HCT116 (cell line): Measurements from ENCODE around the gene JDP2. TPM values are rescaled to one million over a fixed set of nuclear protein-coding genes. Genes with fewer than 3 reads are reported as not detected.

ENCODE experiments used
- ATAC-seq: fragments of 200-7000 bp; cut with Tn5 transposase; 2 replicates; pipeline ENCODE4 v1.9.1; 2020; ENCODE audit warnings: mild to moderate bottlenecking, moderate library complexity
- BruUV-seq: library from RNA; stranded (reverse); fragments of 400-500 nt; replicated peaks from 2 replicates; lab custom pipeline; 2021; lab: Mats Ljungman, UMichigan
- CTCF ChIA-PET: fragments of 300-600 bp; sonication (Branson Sonifier 250); formaldehyde crosslinking; loops from one replicate; lab custom pipeline; 2021; ENCODE audit warnings: antibody characterized with exemption; lab: Charles Lee
- POLR2A ChIA-PET: fragments of 300-600, 350-600 bp; sonication (Branson Sonifier 250); formaldehyde crosslinking; loops from one replicate; lab custom pipeline; 2021; ENCODE audit warnings: antibody characterized with exemption; lab: Charles Lee
- RAD21 ChIA-PET, 2 experiments: fragments of 300-600 bp; sonication (Branson Sonifier 250); formaldehyde crosslinking; loops; one replicate each; lab custom pipeline; 2023; ENCODE audit warnings: low total read pairs in 2 of 2; ENCODE audit not compliant: uncharacterized antibody in 2 of 2, unreplicated experiment in 2 of 2, low non-redundant PET in 1 of 2; lab: Charles Lee
- DNase-seq: peaks from one replicate; pipeline ENCODE4 v3.0.0-alpha.2; 2010; ENCODE audit warnings: low read depth, low spot score
- H2AFZ ChIP-seq: fragments of 200-600 bp; shearing (Covaris generic), sonication (generic); 2 replicates; pipeline ENCODE4 v1.6.1; 2017; ENCODE audit warnings: low read depth, mixed run types, mixed read lengths, antibody characterized with exemption, low read length; ENCODE audit not compliant: poor library complexity, severe bottlenecking
- H3K27ac ChIP-seq: 2 replicates; pipeline ENCODE4 v1.5.1; 2012; ENCODE audit warnings: low read depth, low read length
- H3K27me3 ChIP-seq: fragments of 200-600 bp; sonication (generic); 2 replicates; pipeline ENCODE4 v1.6.1; 2016; ENCODE audit warnings: mixed run types, low read length, mixed read lengths; ENCODE audit not compliant: insufficient read depth
- H3K36me3 ChIP-seq, 2 experiments: fragments of 200-500 bp in 1 of 2; fragments of 200-600 bp in 1 of 2; sonication (Bioruptor generic) in 1 of 2; sonication (generic) in 1 of 2; 2 replicates each; pipeline versions ENCODE4 v1.5.1 to v1.6.1; 2014 to 2016; ENCODE audit warnings: low read length in 2 of 2, inconsistent platforms in 1 of 2, mixed read lengths in 1 of 2, mixed run types in 1 of 2; ENCODE audit not compliant: insufficient read depth in 2 of 2, control insufficient read depth in 1 of 2
- H3K4me1 ChIP-seq, 2 experiments: fragments of 200-600 bp in 1 of 2; sonication (generic) in 1 of 2; 2 replicates each; pipeline versions ENCODE4 v1.5.1 to v1.6.1; 2012 to 2017; ENCODE audit warnings: low read length in 2 of 2, inconsistent platforms in 1 of 2, mild to moderate bottlenecking in 1 of 2, mixed read lengths in 1 of 2, mixed run types in 1 of 2, moderate library complexity in 1 of 2; ENCODE audit not compliant: insufficient read depth in 2 of 2, control insufficient read depth in 1 of 2
- H3K4me2 ChIP-seq: fragments of 200-600 bp; sonication (generic); 2 replicates; pipeline ENCODE4 v1.6.1; 2017; ENCODE audit warnings: mixed run types, low read length, mixed read lengths
- H3K4me3 ChIP-seq, 2 experiments: fragments of 200-600 bp in 1 of 2; sonication (generic) in 1 of 2; replicated peaks in 1 of 2; 2 replicates each; pipeline ENCODE4 v1.5.1; 2011 to 2016; ENCODE audit warnings: low read length in 2 of 2, control low read depth in 1 of 2, low read depth in 1 of 2, mild to moderate bottlenecking in 1 of 2, mixed read lengths in 1 of 2, mixed run types in 1 of 2
- H3K79me2 ChIP-seq: fragments of 200-600 bp; sonication (generic); 2 replicates; pipeline ENCODE4 v1.6.1; 2017; ENCODE audit warnings: mild to moderate bottlenecking, mixed run types, low read length, moderate library complexity, mixed read lengths; ENCODE audit not compliant: insufficient read depth
- H3K9ac ChIP-seq: fragments of 200-600 bp; sonication (generic); 2 replicates; pipeline ENCODE4 v1.6.1; 2016; ENCODE audit warnings: low read length, mixed read lengths
- H3K9me2 ChIP-seq: fragments of 200-600 bp; sonication (generic), shearing (Covaris generic); 2 replicates; pipeline ENCODE4 v1.6.1; 2017; ENCODE audit warnings: mixed run types, mild to moderate bottlenecking, moderate library complexity; ENCODE audit not compliant: insufficient read depth
- H3K9me3 ChIP-seq, 2 experiments: fragments of 200-500 bp in 1 of 2; fragments of 200-600 bp in 1 of 2; sonication (Bioruptor generic) in 1 of 2; sonication (generic) in 1 of 2; 2 replicates each; pipeline ENCODE4 v1.6.1; 2014 to 2017; ENCODE audit warnings: low read length in 2 of 2, mixed read lengths in 2 of 2, inconsistent platforms in 1 of 2, low read depth in 1 of 2, mild to moderate bottlenecking in 1 of 2, mixed run types in 1 of 2, moderate library complexity in 1 of 2; ENCODE audit not compliant: control insufficient read depth in 1 of 2, insufficient read depth in 1 of 2
- H4K20me1 ChIP-seq: fragments of 200-600 bp; sonication (generic), shearing (Covaris generic); 2 replicates; pipeline ENCODE4 v1.6.1; 2017; ENCODE audit warnings: mixed run types, mild to moderate bottlenecking, moderate library complexity; ENCODE audit not compliant: insufficient read depth
- CBX3 ChIP-seq: IDR thresholded peaks from 2 replicates; pipeline ENCODE4 v1.6.1; 2012; ENCODE audit warnings: low read depth
- CEBPB ChIP-seq: IDR thresholded peaks from 2 replicates; pipeline ENCODE4 v1.6.1; 2012; ENCODE audit warnings: low read depth
- CTCF ChIP-seq, 3 experiments: fragments of 200-600 bp in 1 of 3; sonication (generic) in 1 of 3; IDR thresholded peaks in 2 of 3; conservative IDR thresholded peaks in 1 of 3; 2 replicates each; pipeline ENCODE4 v1.5.1; 2012 to 2017; ENCODE audit warnings: low read depth in 2 of 3, low read length in 2 of 3, antibody characterized with exemption in 1 of 3, borderline replicate concordance in 1 of 3, control low read depth in 1 of 3, mild to moderate bottlenecking in 1 of 3, mixed read lengths in 1 of 3, mixed run types in 1 of 3, moderate library complexity in 1 of 3; ENCODE audit not compliant: insufficient read depth in 1 of 3
- EZH2phosphoT487 ChIP-seq: fragments of 200-600 bp; IDR thresholded peaks from 2 replicates; pipeline ENCODE4 v1.6.1; 2018; ENCODE audit warnings: antibody characterized with exemption, borderline replicate concordance
- MAX ChIP-seq: IDR thresholded peaks from 2 replicates; pipeline ENCODE4 v1.6.1; 2012
- SIN3A ChIP-seq: IDR thresholded peaks from 2 replicates; pipeline ENCODE4 v1.6.1; 2012; ENCODE audit warnings: low read depth
- SP1 ChIP-seq: IDR thresholded peaks from 2 replicates; pipeline ENCODE4 v1.6.1; 2012; ENCODE audit warnings: low read depth
- SRF ChIP-seq: IDR thresholded peaks from 2 replicates; pipeline ENCODE4 v1.6.1; 2012; ENCODE audit warnings: low read depth
- ZFX ChIP-seq: fragments of 450-650 bp; IDR thresholded peaks from 2 replicates; pipeline ENCODE4 v1.6.1; 2017
- ZNF274 ChIP-seq: fragments of 200-500 bp; sonication (Bioruptor generic); IDR thresholded peaks from 2 replicates; pipeline ENCODE4 v1.6.1; 2014; ENCODE audit warnings: mild to moderate bottlenecking, low read depth, low read length, inconsistent platforms
- intact Hi-C: fragments of 100-400 bp; cut with micrococcal nuclease; formaldehyde crosslinking; loops from 2 replicates; pipeline ENCODE4 v1.10.0; 2022
- total RNA-seq: library from RNA; stranded (reverse); gene quantifications from one replicate; pipeline ENCODE4 v1.2.1, GENCODE V29; 2021; ENCODE audit not compliant: unreplicated experiment

The JDP2 gene
- total RNA-seq, 1 experiment from 2014 or later, result 25.4 TPM

- BruUV-seq, result no TSS peak
- ATAC-seq (no peak), DNase-seq (no peak)
- intact Hi-C loops, result no loop called here
- Histone ChIP-seq H3K27ac (no peak overlapping the region), H3K79me2 (no peaks in the 10 kb centered on the region), H3K4me1 (no peaks in the 10 kb centered on the region), H3K9me3 (no peaks in the 10 kb centered on the region), H4K20me1 (no peaks in the 10 kb centered on the region), H3K27me3 (no peaks in the 10 kb centered on the region), H3K36me3 (no peaks in the 10 kb centered on the region), H2AFZ (no peak overlapping the region), H3K4me2 (no peak overlapping the region), H3K9ac (no peak overlapping the region), H3K9me2 (no peaks in the 10 kb centered on the region), H3K4me3 (no peak overlapping the region)
- ChIA-PET POLR2A (no interaction called here), CTCF (no interaction called here), RAD21 (no interaction called here)
- TF ChIP-seq SP1 (no peak), ZNF274 (no peak), CEBPB (no peak), CTCF (IDR thresholded peaks at IDR 0.05 in 2 of 3, conservative IDR thresholded peaks at IDR 0.05 in 1 of 3; ENCODE audit: borderline replicate concordance in 1 of 3, insufficient read depth in 1 of 3, low read depth in 2 of 3, low read length in 2 of 3) (no peak), SRF (no peak), EZH2phosphoT487 (no peak), ZFX (no peak)
Measured at GRCh38 chr14:75493592-75494087, 65.8 kb downstream of the JDP2 start.

- CTCF ChIA-PET, result interaction anchor here (1.5 kb wide), 1 partner anchor 66 kb away, joined by 4 read pairs; no protein-coding TSS in a partner anchor
- DNase-seq, result no peak
- Histone ChIP-seq H3K4me1 (no peaks in the 10 kb centered on the region), H3K27ac (no peak overlapping the region), H3K36me3 (no peaks in the 10 kb centered on the region), H3K9ac (no peak overlapping the region), H3K9me2 (no peaks in the 10 kb centered on the region), H4K20me1 (no peaks in the 10 kb centered on the region)
- BruUV-seq, result no TSS peak
- TF ChIP-seq SIN3A (no peak), ZNF274 (no peak), MAX (no peak), EZH2phosphoT487 (no peak), CBX3 (no peak)
- TF ChIP-seq, all 23 proteins: peak for 0
- Histone ChIP-seq H3K27me3 (no peaks in the 10 kb centered on the region), H3K9me3 (no peaks in the 10 kb centered on the region), H3K79me2 (no peaks in the 10 kb centered on the region), H2AFZ (no peak overlapping the region), H3K4me3 (no peak overlapping the region), H3K4me2 (no peak overlapping the region)
- ChIA-PET POLR2A (no interaction called here), RAD21 (no interaction called here)
- no peak for ATAC-seq
- intact Hi-C loops, result no loop called here
Measured at GRCh38 chr14:75494896-75495295, 67.1 kb downstream of the JDP2 start.
